ENCODE data around the gene RTRAF.

The RTRAF gene

DNA sequence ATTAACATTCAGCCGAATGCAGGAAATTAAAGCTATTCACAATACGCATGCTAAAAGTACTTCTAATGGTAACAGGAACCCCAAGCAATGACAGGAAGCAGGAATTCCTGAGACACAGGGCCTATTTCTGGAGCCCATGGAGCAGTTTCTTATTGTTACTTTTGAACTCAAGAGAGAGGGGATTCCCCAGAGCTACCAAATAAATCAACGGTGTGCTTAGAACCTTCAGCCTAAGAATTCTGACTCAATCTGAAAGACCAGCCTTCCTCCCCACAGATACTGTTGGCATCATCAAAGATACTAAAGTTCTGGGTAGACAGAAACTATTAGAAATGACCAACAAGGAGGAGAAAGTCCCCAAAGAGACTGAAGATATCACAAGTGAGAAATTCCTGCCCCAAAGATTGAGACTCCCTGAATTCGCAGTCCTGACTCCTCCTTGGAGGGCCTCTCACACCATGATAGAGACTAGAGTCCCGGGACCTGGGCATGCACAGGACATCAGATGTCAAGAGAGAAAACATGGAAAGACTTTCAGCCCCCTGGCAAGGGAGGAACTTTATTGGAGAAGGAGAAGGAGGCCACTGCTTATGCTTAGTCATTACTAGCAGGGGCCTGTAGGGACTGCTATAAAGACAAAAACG lies 32.7 kb downstream of the RTRAF start:
- DNase-seq (ENCODE audit: low spot score): no peak

DNA sequence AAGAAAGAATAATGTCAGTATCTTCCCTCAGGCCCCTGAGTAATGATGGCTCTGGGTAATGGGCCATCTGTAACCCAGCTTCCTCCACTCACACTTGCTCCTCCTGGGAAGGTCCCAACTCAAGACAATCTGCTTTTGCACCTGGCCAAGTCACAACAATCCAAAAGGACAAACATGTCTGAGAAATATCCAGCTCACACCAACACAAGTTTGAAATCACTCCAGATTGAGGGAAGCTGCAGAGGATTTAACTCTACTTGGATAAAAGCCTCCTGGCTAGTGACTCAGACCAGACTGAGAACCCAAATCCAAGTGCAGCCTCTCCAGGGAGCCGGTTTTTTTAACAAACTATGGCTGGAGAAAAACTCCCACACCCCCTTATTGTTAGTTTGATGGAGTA lies 34.2 kb downstream of the RTRAF start:
- DNase-seq (ENCODE audit: low spot score): peak; percentile 83

DNA sequence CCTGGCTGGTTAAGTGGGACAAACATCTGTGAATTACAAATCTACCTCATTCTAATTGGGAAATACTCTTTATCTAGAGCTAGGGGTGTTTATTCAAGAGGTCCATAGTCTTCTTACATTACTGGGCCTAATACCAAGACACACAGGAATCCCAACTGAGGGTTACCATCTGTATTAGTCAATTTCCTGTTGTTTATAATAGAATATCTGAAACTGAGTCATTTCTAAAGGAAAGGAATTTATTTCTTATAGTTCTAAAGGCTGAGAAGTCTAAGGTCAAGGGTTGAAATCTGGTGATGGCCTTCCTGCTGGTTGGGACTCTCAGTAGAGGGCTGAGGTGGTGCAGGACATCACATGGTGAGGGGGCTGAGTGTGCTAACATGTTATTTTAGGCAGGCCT lies 36.0 kb downstream of the RTRAF start:
- peak; percentile 71 for DNase-seq (ENCODE audit: low spot score)

DNA sequence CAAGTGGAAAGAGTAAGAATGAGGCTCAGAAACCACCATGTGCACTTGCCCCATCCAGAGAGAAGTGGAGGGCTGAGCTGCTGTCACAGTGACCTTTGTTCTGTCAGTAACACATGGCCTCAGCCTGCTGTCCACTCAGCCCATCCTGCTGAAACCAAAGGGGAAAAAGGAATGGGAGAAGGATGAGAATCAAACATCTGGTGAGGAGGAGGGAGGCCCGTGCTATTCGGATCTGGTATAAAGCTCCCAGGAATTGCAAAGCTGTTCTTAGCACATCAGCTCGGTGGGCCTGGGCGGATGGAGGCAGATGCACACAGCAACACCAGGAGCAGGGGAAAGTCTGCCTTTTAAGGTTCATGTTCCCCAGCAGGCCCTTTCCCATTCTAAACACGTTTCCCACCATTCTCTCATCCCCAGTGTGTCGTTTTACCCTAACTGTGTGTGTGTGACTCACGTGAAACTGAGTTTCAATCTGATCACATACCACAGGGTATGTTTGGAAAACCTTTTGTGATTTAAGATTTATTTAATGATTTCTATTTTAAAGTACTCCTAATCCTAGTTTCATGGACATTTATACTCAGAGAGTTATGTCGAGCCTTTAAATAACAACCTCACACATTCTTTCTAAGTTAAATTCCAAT lies 36.8 kb downstream of the RTRAF start:
- DNase-seq (ENCODE audit: low spot score): no peak

DNA sequence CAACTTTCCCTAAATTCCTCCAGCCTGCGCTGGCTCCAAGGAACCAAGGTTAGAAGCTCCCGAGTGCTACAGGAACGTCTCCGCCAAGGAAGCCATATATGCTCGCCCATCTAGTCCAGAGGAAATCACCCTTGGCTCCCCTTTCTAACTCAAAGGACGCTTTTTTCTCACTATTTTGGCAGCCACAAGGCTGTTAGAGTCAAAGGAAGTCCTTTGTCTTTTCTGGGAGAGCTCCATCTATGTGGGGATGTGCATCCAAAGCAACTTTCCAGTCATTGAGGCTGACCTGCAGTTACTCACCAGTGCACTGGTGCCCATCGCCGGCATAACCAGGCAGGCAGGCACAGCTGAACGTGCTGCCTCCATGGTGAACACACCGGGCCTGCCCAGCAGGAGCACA lies 37.6 kb downstream of the RTRAF start:
- no peak for DNase-seq (ENCODE audit: low spot score)

DNA sequence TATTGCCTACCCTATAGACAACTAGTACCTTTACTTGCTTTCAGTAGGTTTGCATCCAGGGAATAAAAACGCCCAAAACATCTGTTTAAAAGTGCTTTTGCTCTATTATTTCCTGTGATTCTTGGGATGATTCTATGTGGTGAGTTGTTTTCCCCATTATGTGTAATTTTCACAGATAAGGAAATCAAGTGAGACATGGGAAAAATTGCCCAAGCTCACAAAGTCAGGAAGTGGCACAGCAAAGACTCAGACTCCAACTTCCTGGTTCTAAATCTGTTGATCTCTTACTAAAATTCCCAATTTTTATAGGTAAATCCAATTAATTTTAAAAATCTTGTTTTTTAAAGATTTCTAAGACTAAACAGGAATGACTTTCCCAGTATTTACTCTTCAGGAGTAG lies 40.5 kb downstream of the RTRAF start:
- DNase-seq (ENCODE audit: low spot score): no peak

DNA sequence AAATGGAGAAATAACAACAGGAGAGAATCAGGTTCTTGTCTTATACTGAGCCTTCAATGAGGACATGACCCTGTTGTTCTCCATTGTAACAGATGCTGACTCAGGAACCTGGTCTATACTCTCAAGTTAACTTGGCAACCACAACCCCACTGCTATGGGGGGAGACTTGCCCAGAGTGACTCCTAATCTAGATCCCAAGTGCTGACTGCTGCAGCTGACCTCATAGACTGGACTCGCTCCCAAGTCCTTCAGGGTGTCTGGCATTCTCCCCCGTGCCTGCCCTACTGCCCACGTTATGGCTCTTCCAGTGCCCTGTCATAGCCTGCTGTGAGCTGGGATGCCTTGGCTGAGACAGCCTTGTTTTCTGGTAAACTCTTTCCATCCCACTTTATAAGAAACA lies 42.4 kb downstream of the RTRAF start:
- peak; percentile 93 for DNase-seq (ENCODE audit: low spot score)

DNA sequence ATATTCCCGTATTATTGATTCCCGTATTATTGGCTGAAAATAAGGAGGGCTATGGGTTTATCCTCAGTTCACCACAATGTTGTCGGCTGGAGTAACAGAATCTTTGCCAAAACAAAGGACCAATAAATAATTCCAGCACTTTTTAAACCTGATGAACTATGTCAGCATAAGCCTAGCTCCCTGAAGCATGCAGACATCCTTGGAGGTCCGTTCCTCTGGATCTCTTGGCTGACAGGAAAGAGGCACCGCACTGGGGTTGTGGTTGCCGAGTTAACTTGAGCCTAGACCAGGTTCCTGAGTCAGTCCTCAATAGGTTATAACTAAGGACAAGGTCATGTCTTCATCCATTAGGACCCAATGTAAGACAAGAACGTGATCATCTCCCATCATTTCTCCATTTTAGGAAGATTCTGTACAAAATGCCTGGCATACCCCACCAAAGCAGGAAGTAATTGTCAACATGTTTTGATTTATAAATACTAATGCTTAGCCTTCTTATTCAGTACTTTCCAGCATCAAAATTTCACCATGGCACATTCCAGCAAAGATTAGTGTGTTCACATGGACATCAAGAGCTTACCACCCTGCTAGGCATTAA lies 43.0 kb downstream of the RTRAF start:
- DNase-seq (ENCODE audit: low spot score): peak; percentile 46

DNA sequence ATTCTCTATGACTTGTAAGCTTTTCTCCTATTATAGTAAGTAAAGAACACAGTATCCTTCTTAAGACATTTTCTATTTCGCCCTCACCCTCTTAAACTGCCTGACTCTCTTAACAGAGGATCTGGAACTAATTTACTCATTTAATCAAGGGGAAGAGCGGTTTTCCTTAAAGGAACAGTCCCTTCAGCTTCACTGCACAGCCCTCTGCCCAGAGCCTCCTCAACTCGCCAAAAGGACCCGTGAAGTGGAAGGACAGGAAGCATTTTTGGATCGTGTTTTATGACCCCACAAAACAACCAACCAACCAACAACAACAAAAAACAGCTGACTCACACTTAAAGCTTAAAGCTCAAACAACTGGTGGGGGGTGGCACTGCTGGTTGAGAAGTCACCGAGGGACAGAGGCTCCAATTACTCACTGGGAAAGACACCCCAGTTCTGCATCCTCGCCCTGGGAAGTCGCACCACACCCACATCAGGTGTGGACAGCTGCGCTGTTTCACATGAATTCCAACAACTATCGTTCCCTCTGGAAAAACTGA lies 43.8 kb downstream of the RTRAF start:
- DNase-seq (ENCODE audit: low spot score): peak; percentile 46

DNA sequence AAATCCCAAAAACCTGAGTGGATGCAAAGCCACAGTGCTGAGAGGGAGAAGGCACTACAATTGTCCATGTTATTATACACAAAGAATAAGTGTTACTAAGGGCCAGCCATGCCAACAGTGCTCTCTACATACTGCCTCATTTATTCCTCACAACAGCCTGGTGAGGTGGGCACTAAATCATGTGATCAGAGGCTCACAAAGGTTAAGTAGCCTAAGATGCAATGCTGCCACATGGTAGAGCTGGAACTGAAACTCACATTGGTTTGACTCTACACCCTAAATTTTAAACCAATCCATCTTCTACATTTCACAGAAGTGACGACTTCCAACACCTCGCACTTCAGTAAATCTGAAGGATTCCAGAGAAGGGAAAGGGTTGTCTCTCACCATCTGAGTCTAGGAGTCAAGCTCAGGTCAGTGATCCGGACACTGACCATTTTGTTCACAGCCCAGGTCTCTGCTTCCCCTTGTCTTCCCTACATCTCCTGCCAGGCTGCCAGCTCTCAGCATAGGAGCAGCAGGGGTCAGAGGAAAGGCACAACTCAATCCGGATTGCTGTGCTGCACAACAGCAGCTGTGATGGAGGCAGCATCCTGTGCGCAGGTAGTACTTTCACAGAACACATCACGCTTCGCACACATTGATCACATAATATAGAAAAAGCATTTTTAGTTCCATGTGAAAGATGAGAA lies 49.9 kb downstream of the RTRAF start:
- no peak for DNase-seq (ENCODE audit: low spot score)

DNA sequence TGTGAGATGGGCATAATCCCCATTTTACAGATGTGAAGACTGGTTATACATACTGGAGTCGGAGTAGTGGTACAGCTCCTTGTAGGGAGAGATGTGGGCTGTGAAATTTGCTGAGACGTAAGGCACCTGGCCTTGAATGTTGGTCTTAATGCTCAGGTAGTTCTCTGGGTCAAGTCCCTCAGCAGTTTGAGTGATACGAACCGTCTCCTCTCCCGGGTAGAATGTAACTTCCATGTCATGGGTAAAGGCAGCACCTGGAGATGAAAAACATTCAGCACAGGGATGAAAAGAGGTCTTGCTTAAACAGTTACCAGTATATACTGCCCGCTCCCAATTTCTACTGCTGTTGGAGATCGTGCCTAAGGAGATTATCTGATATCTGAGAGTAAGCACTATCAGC lies 51.3 kb downstream of the RTRAF start:
- no peak for DNase-seq (ENCODE audit: low spot score)

DNA sequence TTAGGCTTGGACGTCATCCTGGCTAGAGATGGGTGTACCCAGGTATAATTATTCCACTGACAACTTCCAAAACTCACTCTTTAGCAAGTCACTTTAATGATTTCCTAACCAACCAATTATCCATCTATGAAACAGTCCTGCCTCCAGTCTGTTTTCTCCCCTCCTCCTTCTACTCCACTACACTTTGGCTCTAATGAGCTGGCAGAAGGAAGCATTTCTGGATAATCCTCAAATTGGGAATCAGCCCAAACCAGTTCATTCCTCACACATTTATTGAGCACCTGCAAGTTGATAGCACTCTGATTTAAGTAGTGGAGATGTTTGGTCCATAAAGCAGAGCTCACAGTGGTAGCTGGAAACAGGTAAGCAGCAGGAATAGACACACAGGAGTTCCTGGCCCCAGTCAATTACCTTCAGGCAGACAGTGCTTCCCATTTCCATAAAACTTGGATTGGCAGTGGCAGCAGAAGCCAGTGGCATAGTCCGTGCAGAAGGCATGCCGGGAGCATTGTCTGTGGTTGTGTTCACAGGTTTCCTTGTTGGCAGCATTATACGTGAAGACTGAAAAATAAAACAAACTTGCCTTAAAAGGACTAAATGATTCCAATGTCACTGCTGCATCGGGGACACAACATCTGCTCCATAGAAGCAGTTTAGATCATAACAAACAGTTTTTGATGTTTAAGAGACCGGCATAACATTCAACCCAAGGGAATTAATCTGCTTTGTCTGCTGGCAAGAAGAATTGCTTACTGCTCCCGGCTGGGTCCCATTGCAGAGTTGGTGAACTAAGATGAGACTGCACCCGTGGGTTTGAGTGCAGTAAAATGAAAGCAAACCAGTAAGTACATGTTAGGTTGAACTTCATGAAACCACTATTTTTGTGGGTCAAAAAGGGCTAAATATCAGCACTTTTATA lies 53.3 kb downstream of the RTRAF start:
- DNase-seq (ENCODE audit: low spot score): no peak

DNA sequence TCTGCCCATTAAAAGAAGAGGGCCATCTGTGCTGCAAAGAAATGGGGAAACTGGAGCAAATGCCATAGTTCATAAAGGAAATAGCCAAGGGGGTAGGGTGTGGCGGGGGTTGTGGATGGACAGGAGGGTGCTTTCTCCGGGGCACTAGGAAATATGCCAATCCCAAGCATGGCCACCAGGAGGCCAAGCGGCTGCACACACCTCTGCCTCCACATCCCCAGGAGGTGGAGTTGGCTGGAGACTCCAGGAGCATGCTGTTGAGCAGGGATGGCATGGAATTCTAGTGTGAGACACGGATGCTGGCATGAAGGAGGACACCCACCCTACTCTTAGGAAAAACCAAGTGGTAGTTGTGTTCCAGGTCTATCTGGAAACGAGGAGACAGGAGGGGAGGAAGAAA lies 54.3 kb downstream of the RTRAF start:
- DNase-seq (ENCODE audit: low spot score): no peak

DNA sequence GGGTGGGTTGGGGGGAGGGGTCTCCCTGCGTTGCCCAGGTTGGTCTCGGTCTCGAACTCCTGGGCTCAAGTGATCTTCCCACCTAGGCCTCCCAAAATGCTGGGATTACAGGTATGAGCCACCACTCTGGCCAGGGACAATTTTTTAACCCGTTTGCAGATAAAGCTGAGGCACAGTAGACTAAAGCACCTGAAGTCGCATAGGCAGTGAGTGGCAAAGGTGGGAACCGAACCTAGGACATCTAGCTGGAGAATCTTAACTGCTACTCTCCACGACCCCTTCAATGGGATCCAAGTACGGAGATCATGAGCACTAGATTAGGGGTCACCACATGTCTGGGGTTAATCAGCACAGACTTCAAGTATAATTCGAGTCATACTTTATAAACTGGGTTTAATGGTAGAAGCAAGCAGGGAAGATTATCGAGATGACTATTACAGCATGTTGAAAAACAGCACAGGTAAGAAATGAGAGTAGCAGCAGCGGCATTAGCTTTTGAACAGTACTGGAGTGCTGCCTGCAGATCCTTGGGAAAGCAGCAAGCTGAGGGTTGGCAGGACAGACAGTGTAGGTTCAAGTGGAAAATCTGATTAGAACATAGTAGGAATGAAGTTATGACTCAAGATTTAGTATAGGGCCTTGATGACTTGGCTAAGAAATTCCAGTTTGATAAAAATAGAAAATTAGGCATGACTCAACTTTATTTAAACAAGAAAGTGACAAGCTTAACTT lies 55.6 kb downstream of the RTRAF start:
- DNase-seq (ENCODE audit: low spot score): peak; percentile 86

DNA sequence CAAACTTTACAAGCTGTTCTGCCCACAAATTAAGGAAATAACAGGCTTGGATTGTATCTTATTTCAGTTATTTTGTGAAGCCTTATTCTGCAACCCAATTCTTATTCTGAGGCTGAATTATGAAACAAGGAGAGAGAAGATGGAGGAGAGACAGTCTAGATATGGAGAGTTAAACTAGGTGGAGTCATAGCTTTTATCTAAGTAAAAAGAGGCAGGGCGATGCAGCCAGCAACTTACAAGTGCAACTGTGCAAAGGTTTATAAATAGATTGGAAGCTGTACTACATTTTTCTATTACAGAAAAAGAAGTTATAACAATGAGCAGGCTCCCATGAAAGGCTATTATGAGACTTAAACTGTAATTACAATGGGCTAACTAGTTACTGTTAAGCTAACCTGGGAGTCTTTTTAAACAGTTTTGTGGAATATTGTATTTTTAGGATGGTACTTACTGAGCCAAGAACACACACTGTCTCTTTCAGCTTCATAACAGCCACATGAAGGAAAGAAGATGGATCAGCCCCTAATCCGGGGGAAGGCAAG lies 57.1 kb downstream of the RTRAF start:
- DNase-seq (ENCODE audit: low spot score): no peak

DNA sequence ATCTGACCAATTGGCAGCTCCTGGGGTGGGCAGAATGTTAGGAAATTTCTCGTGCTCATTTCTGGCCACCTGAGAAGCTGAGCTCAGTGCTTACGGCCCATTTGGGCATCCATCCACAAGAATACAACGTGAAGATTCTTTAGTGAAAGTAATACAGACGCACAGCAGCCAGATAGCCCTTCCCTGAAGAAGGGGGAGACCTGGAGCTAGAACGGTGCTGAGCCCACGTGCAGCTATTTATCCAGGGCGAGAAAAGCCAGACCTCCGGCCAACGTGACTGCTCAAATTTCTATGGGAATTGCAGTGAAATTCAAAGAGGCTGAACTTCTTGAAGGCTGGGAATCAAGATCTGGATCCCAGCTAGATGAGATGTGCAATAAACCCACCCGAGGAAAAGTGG lies 58.8 kb downstream of the RTRAF start:
- DNase-seq (ENCODE audit: low spot score): no peak

DNA sequence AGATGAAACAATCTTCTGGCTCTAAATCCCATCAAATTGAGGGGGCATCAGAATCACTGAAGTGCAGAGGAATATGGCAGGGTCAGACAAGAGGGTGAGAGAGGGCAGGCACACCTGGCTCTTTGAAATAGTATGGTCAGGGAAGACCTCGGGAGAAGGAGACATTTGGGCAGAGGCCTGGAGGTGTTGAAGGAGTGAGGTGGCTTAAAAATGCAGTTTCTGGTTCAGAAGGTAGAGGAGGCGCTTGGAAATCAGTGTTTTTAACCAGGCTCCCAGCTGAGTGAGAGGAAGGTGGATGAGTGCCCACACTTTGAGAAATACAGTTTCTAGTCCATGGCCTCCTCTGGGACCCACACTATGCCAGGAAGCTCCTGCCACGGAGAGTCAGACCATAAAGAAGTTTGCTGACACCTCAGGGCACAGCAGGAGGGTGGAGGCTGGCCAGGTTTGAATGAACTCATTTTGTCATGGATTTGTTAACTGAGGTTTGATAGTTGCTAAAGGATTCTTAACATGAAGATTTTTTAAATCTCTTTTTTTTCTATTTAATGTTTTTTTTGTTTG lies 59.4 kb downstream of the RTRAF start:
- no peak for DNase-seq (ENCODE audit: low spot score)

DNA sequence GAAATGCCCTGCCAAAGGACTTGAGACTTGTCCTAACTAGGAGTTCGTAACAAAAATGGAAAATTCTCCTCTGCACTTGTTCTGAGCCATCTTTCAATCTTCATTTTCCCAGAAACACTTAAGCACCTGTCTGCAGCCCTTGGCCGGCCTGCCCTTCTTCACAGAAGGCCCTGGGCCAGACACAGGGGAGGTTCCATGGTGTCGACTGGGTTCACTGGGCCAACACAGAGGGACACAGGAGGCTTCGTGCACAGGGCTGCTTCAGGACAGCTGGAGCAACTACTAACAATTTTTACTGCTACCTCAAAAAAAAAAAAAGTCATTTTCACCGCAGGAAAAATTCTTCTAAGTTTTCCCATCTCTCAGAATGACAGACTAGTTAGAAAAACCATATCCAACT lies 59.9 kb downstream of the RTRAF start:
- DNase-seq (ENCODE audit: low spot score): no peak

DNA sequence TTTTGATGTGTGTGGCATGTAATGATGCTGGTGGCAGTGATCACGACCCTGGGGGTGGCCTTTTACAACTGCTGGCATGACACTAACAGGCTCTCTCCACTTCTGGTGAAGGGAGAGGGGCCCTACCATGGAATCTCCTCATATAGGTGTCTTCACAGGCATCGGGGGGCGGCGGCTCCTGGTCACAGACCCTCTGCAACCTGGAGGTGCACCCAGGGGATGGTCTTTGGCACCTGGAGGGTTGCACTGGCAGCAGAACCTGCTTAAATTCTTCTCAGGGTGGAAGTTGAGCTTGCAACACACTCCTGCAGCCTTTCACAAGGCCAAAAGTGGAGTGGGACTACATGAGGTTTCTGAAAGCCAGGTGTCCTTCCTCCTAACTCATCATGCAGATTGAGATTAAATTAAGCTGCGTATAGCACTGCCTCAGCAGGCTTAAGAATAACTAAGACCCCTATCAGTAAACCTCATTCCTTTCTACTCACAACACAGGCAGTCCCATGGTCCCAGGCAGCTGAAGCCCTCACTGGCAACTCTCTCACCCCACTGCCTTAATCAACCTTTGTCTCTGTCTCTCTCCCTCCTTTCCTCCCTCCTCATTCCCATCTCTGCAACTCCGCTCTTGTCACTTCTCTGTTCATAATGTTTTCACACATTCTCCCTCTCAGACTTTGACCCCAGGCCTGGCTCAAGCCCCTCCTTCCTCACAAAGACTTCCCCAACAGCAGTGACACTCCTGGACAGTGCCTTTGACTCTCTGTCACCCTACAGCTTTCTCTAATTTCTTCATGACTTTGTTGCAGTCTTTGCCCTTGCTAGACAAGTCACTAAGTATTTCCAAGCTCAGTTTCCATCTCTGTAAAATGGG lies 60.6 kb downstream of the RTRAF start:
- DNase-seq (ENCODE audit: low spot score): no peak

DNA sequence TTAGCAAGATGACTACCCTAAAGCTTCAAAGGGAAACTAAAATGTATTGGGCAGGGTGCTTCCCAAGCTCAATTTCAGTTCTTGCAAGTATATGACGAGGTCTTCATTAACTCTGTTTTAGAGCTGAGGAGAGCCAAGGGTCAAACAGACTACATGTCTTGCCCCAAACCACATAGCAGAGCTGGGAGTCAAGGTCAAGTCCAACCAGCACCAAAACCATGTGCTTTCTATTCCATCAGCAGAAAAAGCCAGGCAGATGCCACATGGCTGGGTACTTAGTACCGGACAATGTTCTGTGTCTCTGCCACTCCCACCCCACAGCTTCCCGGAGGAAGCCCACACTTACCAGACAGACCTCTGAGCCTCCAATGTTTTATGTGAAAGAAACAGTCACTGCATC lies 61.9 kb downstream of the RTRAF start:
- DNase-seq (ENCODE audit: low spot score): no peak
